Measurements from ENCODE around the gene FCHSD1. TPM values are rescaled to one million over a fixed set of nuclear protein-coding genes. Genes with fewer than 3 reads are reported as not detected.

Gene FCHSD1
- polyA plus RNA-seq (2012; ENCODE audit: missing spikeins), result 18.6 TPM

DNA sequence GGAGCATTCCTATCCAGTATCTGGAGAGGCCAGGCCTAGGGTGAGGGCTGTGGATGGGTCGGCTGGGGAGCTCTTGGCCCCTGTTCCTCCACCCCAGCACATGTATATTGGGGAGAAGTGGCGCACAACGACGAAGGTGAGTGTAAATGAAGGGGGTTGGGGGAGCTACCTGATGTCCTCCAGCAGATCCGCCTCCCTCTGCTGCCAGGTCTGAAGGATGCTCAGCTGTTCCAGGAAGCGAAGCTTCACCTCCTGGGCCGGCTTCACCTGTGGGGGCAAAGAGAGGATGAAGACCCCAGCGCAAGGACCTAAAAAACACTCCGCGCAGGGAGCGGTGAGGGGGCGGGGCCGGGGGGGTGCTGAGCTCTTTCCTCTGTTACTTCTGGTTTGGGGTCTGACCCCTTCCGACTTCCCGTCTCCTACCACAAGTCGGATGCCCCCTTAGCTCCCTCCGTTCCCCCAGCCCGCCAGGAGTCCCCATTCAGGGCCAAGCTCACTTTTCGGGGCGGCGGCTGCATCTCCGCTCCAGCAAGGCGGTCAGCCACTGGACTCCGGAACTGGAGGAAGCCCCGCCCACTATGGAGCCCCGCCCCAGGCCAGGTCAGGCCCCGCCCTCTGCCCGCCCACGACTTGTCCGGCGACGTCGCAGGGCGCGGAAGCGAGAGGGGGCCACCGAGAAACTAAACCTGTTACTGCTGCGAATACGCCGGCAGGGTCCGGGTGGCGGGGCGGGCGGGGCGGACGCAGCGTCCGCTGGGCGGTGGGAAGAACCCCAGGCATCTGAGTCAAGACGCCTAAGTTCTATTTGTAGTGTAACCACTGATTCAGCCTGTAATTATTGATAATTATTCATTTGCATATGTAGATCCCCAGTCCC is at the start of gene FCHSD1:
Gene FCHSD1 (minus strand): TSS at position 568 of the 877 bp plus-strand sequence. CDS start 50 bp downstream, at position 518.
- DNase-seq (ENCODE audit: insufficient read length) (peak; percentile 99), FAIRE-seq (peak; percentile 84)
- 0 out of 2 replicates have a peak, but pooled peaks have one; percentile 26 for TF ChIP-seq POLR2AphosphoS5 (IDR thresholded peaks at IDR 0.05; ENCODE audit: low read depth, low read length)
- peak; percentile 70; the same call in 1 of the 2 replicates for TF ChIP-seq POLR2A (IDR thresholded peaks at IDR 0.05; ENCODE audit: low read depth, low read length)
- no peak for TF ChIP-seq TAF1 (IDR thresholded peaks at IDR 0.05; ENCODE audit: borderline replicate concordance, low read depth, low read length)

DNA sequence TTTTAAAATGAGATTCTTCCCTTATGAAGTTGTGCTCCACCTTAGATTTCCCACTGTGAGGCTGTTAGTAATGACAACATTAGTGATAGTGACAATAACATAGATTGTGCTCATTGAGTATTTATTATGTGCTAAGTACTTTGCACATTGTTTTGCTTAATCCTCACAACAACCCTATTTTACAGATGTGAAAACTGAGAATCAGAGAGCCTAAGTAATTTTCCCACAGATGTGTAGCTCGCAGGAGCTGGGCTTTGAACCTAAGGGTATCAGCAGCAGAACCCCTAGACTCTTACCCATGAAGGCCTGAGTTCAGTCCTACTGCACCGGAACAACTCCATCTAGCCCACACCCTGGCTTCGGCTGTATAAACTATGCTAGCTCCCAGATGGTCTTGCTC is 46.4 kb upstream of the FCHSD1 start:
- DNase-seq (ENCODE audit: insufficient read length), result no peak
- TF ChIP-seq POLR2A (IDR thresholded peaks at IDR 0.05; ENCODE audit: low read depth, low read length), result no peak
- no peak for TF ChIP-seq TAF1 (IDR thresholded peaks at IDR 0.05; ENCODE audit: borderline replicate concordance, low read depth, low read length)
- no peak for TF ChIP-seq POLR2AphosphoS5 (IDR thresholded peaks at IDR 0.05; ENCODE audit: low read depth, low read length)
- FAIRE-seq, result no peak

DNA sequence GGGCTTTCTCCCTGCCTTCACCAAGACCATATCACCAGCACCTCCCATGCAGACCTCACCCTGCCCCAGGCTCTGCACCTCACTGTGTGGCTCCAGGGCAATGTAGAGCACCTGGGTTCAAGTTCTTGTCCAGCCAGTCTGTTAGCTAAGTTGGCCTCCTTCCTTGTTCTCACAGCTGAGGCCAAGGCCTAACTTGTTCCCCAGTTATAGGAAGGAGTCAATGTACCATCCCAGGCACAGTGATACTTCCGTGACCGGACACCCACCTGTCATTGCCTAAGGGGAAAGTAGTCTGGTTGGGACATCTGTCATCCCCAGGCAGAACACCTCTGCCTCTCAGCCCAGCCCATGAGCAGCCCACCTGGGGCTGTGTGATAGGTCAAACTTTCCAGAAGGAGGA is 45.2 kb upstream of the FCHSD1 start:
- FAIRE-seq (no peak), DNase-seq (ENCODE audit: insufficient read length) (no peak)
- TF ChIP-seq POLR2AphosphoS5 (IDR thresholded peaks at IDR 0.05; ENCODE audit: low read depth, low read length) (no peak), TAF1 (IDR thresholded peaks at IDR 0.05; ENCODE audit: borderline replicate concordance, low read depth, low read length) (no peak), POLR2A (IDR thresholded peaks at IDR 0.05; ENCODE audit: low read depth, low read length) (no peak)

DNA sequence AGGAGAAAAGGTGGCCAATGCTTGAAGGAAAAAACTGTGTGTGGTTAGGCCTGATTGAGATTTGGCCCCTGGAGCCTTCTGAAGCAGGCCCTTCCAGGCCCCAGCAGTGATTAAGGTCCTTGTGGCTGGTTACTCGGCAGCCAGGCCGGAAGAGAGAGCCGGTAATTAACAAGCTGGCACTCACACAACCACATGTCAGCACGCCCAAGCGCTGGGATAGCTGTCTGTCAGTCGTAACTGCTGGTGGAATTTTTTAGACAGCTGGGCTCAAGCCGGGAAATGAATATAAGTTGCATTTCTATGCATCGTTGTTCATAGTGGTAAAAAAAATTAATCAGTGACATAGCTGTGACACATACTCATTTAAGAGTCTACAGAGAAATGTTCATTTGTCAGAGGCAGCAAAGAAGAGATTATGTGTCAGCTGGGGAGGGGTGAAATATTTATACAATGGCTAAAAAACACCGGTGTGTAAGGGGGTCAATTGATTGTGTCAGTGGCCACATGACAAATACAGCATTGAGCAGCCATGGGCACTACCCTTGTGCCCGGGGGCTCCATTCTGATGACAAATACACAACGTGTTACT is 44.5 kb upstream of the FCHSD1 start:
- no peak for TF ChIP-seq TAF1 (IDR thresholded peaks at IDR 0.05; ENCODE audit: borderline replicate concordance, low read depth, low read length)
- no peak for TF ChIP-seq POLR2A (IDR thresholded peaks at IDR 0.05; ENCODE audit: low read depth, low read length)
- TF ChIP-seq POLR2AphosphoS5 (IDR thresholded peaks at IDR 0.05; ENCODE audit: low read depth, low read length), result no peak
- DNase-seq (ENCODE audit: insufficient read length) (no peak), FAIRE-seq (no peak)

DNA sequence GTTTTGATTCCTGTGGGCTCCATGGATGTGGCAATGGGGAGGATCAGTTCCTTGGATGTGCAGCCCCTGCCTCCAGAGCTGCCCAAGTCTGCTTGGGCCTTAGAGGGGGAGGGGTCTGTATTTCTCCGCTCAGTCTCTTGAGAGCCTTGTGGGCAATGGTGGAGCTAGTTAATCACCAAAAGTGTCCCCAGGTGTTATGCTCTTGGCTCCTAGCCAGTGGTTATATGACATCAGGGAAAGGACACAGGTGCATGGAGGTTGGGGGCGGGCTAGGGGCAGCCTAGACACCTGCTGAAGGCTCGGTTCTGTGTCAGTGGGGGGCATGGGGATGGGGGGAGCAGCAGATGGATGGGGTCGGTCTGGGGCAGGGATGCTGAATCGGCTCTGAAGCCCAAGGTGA is 43.3 kb upstream of the FCHSD1 start:
- no peak for FAIRE-seq

DNA sequence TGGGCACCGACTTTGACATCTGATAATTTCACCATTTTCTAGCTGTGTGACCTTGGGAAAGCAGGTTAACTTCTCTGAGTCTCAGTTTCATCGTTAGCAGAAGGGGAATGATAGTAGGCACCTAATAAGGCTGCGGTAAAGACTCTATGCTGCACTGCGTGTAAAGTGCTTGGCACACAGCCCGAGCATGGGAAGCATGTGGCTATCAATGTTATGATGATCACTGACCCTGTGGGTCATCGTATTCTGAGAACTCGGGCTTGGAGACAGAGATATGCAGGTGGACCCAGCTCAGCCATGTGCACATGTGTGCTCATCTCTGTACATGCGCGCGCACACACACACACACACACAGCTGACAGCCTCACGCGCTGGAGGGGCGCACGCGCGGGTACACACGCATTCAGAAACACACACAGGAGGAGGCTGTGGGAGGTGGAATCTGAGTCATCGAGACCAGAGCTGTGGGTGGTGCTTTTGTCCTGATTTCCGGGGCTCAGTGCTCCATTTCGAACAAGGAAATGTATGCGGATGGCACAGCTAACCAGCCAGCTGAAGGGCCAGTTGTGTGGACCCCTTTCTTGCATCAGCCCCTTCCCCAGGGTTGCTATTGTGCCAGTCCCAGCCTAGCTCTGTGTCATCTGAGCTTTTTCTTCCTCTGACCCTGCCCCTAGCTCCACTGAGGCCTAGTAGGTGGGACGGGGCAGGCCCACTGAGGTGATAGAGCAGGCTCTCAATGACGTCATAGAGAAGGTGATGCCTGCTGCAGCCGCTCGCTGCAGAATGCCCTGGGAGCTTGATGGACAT is 41.9 kb upstream of the FCHSD1 start:
- FAIRE-seq, result no peak

More for the DNA sequence above, 43.3 kb upstream of the FCHSD1 start:
- no peak for DNase-seq (ENCODE audit: insufficient read length)
- no peak for TF ChIP-seq POLR2AphosphoS5 (IDR thresholded peaks at IDR 0.05; ENCODE audit: low read depth, low read length)
- no peak for TF ChIP-seq TAF1 (IDR thresholded peaks at IDR 0.05; ENCODE audit: borderline replicate concordance, low read depth, low read length)
- no peak for TF ChIP-seq POLR2A (IDR thresholded peaks at IDR 0.05; ENCODE audit: low read depth, low read length)

DNA sequence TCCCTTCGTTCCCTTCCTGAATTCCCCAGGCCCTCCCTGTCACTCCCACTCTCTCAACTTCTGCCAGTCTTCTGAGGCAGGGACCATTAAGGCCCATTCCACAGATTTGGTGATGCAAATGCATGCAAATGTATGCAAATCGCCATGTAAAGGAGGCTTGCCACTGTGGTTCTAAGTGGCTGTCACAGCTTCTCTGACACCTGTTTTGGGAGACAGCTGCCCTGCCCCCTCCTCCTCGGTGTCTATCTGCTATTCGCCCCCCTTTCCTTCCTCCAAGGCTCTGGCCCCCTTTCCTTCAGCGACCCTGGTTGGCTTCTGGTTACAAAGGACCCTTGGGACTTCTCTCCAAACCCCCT is 41.3 kb upstream of the FCHSD1 start:
- DNase-seq (ENCODE audit: insufficient read length) (no peak), FAIRE-seq (no peak)
- TF ChIP-seq POLR2A (IDR thresholded peaks at IDR 0.05; ENCODE audit: low read depth, low read length), result no peak
- no peak for TF ChIP-seq TAF1 (IDR thresholded peaks at IDR 0.05; ENCODE audit: borderline replicate concordance, low read depth, low read length)
- TF ChIP-seq POLR2AphosphoS5 (IDR thresholded peaks at IDR 0.05; ENCODE audit: low read depth, low read length), result no peak

More for the DNA sequence above, 41.9 kb upstream of the FCHSD1 start:
- no peak for DNase-seq (ENCODE audit: insufficient read length)
- no peak for TF ChIP-seq POLR2A (IDR thresholded peaks at IDR 0.05; ENCODE audit: low read depth, low read length)
- TF ChIP-seq POLR2AphosphoS5 (IDR thresholded peaks at IDR 0.05; ENCODE audit: low read depth, low read length), result no peak
- no peak for TF ChIP-seq TAF1 (IDR thresholded peaks at IDR 0.05; ENCODE audit: borderline replicate concordance, low read depth, low read length)

DNA sequence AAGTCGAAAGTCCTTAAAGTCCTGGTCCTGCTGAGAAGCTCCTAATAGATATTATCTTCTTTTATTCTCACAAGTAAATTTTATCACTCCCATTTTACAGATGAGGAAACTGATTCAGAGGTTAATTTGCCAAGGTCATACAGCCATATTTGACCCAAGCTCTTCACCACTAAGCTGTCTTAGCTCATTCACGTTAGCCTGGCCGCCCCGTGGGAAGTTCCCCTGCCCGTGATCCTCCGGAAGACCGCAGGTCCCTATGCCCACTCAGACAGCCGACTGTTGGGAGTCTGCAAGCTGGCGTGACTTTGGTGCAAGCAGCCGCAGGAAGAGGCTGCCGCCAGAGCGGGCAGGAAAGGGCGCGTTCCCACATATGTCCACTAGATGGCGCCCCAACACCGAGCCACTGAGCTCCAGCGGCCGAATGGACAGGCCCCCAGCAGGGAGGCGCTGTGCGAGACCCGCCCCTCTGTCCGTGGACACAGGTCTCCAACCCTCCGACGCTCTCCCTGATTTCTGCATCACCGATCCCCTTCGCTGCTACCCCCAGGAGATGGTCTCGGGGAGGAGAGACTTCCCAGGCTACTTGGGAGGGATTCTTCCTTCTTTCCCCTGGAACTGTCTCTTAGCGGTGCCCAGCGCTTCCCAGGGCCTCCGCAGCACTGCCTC is 40.8 kb upstream of the FCHSD1 start:
- TF ChIP-seq POLR2AphosphoS5 (IDR thresholded peaks at IDR 0.05; ENCODE audit: low read depth, low read length) (no peak), TAF1 (IDR thresholded peaks at IDR 0.05; ENCODE audit: borderline replicate concordance, low read depth, low read length) (no peak), POLR2A (IDR thresholded peaks at IDR 0.05; ENCODE audit: low read depth, low read length) (no peak)
- DNase-seq (ENCODE audit: insufficient read length) (peak; percentile 79), FAIRE-seq (peak; percentile 80)

DNA sequence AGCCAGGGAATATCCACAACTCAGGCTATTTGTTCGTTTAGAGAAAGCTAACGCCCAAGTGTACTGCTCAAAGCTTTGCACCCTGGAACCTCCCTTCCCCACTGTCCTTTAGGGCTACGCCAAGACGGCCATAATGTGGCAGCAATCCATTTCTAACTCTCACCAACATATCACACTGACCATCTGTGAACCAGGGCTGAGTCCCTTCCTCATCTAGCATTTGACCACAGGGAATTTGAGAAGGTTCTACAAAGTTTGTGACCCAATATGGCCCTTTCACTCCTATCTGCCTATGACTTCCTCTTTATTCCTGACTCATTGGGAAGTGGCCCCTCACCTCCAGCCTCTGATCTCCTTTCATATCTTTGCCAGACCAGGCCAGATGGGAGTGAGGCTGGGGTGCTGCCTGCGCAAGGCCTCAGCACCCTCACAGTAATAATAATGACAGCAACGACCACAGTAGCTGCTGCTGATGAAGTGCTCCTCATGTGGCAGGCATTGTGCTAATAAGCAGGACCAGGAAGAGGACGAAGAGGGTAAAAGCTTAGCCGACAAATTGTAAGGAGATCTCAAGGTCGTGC is 40.2 kb upstream of the FCHSD1 start:
- no peak for TF ChIP-seq POLR2A (IDR thresholded peaks at IDR 0.05; ENCODE audit: low read depth, low read length)
- DNase-seq (ENCODE audit: insufficient read length) (no peak), FAIRE-seq (no peak)

DNA sequence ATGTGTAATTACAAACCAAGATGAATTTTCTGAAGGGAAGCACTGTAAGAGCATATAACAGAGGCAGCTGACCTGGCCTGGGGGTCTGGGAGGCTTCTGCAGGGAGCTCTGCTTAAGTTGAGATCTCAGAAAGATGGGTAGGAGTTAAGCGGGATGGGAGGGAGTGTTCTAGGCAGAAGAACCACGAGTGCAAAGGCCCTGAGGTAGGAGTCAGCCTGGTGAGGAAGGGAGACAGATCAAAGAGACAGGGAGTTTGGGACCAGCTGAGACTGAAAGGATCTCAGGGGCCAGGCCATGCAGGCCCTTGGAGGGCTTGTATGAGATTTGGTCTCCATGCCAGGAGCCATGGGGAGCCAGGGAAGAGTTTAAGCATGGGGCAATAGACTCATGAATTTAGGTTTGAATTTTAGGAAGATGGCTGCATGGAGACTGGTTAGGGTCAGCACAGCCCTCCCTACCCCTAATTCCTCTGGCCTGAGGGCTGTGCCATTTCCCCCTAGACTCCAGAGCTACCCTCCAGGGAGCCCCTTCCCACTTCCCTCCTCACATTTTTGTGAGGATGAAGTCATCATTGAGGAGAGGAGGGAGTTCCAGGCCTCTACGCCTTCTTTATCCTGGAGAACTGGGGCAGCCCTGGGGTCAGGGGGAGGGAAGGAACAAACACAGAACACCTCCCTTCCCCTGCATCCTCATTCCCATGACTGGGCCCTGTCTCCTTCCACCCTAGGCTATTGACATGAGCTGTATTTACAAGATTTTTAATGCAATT is 35.6 kb upstream of the FCHSD1 start:
- no peak for FAIRE-seq

More for the DNA sequence above, 35.6 kb upstream of the FCHSD1 start:
- DNase-seq (ENCODE audit: insufficient read length), result no peak
- TF ChIP-seq TAF1 (IDR thresholded peaks at IDR 0.05; ENCODE audit: borderline replicate concordance, low read depth, low read length), result no peak
- no peak for TF ChIP-seq POLR2AphosphoS5 (IDR thresholded peaks at IDR 0.05; ENCODE audit: low read depth, low read length)
- TF ChIP-seq POLR2A (IDR thresholded peaks at IDR 0.05; ENCODE audit: low read depth, low read length), result no peak

Data from GM12892 (cell line).